B cell (primary cell): ENCODE results near the gene SWSAP1. TPM values are rescaled to one million over a fixed set of nuclear protein-coding genes. Genes with fewer than 3 reads are reported as not detected.

Source experiments
- polyA plus RNA-seq: library from polyadenylated mRNA; depleted of rRNA; stranded (reverse); fragments of >200 nt; gene quantifications from 2 replicates; pipeline ENCODE4 v1.2.3, GENCODE V29; 2012
- small RNA-seq: library from RNA; depleted of rRNA; stranded (forward); fragments of <200 nt; gene quantifications from one replicate; pipeline ENCODE3, GENCODE V24; 2012; ENCODE audit warnings: low replicate concordance, low read depth; ENCODE audit not compliant: insufficient read length
- total RNA-seq, 2 donors: library from RNA; stranded (reverse); fragments of 120-200 nt in 1 of 2; gene quantifications; 1 replicate in 1 of 2; 2 replicates in 1 of 2; pipeline versions ENCODE4 v1.2.3 to v1.2.4, GENCODE V29; 2013 to 2022

SWSAP1 gene
- total and polyA plus RNA-seq, 2 donors (not counting 1 experiment from before 2014, with no cell fraction given), result 5.0 to 7.6 TPM

Small RNA genes within 50 kb of the gene (small RNA-seq; reads per million reads assigned to genes)
- gene RF00019, result not detected

Other genes with a start within 250 kb of the SWSAP1 start
- 0.15 and 0.90 TPM in 2 replicates for gene SPC24, start 218.9 kb upstream of the SWSAP1 start, total RNA-seq
- 0.12 and 0.48 TPM in 2 replicates for gene SPC24, start 218.9 kb upstream of the SWSAP1 start, polyA plus RNA-seq
- gene KANK2, start 177.1 kb upstream of the SWSAP1 start, total RNA-seq, result 15.2 and 18.9 TPM in 2 replicates
- gene KANK2, start 177.1 kb upstream of the SWSAP1 start, polyA plus RNA-seq, result 0.54 and 0.92 TPM in 2 replicates
- not detected in 2 replicates for gene ANGPTL8, start 135.0 kb upstream of the SWSAP1 start, total RNA-seq
- gene ANGPTL8, start 135.0 kb upstream of the SWSAP1 start, polyA plus RNA-seq, result not detected in 2 replicates
- gene DOCK6, start 112.1 kb upstream of the SWSAP1 start, total RNA-seq, result 11.9 and 14.8 TPM in 2 replicates
- gene DOCK6, start 112.1 kb upstream of the SWSAP1 start, polyA plus RNA-seq, result 3.0 and 5.3 TPM in 2 replicates
- gene TSPAN16, start 78.5 kb upstream of the SWSAP1 start, total RNA-seq, result not detected in 2 replicates
- not detected in 2 replicates for gene TSPAN16, start 78.5 kb upstream of the SWSAP1 start, polyA plus RNA-seq
- 8.9 TPM in 2 replicates for gene RAB3D, start 35.0 kb upstream of the SWSAP1 start, total RNA-seq
- gene RAB3D, start 35.0 kb upstream of the SWSAP1 start, polyA plus RNA-seq, result 5.3 and 5.4 TPM in 2 replicates
- gene TMEM205, start 28.4 kb upstream of the SWSAP1 start, total RNA-seq, result 48.5 and 53.4 TPM in 2 replicates
- 130 and 152 TPM in 2 replicates for gene TMEM205, start 28.4 kb upstream of the SWSAP1 start, polyA plus RNA-seq
- gene CCDC159, start 28.1 kb upstream of the SWSAP1 start, total RNA-seq, result 56.0 and 57.5 TPM in 2 replicates
- gene CCDC159, start 28.1 kb upstream of the SWSAP1 start, polyA plus RNA-seq, result 128 and 146 TPM in 2 replicates
- gene PLPPR2, start 19.2 kb upstream of the SWSAP1 start, total RNA-seq, result 3.8 and 4.5 TPM in 2 replicates
- 11.1 and 11.5 TPM in 2 replicates for gene PLPPR2, start 19.2 kb upstream of the SWSAP1 start, polyA plus RNA-seq
- gene EPOR, start 9.6 kb downstream of the SWSAP1 start, total RNA-seq, result 6.4 and 9.4 TPM in 2 replicates
- 12.7 and 13.8 TPM in 2 replicates for gene EPOR, start 9.6 kb downstream of the SWSAP1 start, polyA plus RNA-seq
- gene RGL3, start 44.6 kb downstream of the SWSAP1 start, total RNA-seq, result 0.54 and 0.78 TPM in 2 replicates
- 2.8 and 3.5 TPM in 2 replicates for gene RGL3, start 44.6 kb downstream of the SWSAP1 start, polyA plus RNA-seq
- 0.27 and 0.62 TPM in 2 replicates for gene ODAD3, start 60.5 kb downstream of the SWSAP1 start, total RNA-seq
- 0.18 and 0.69 TPM in 2 replicates for gene ODAD3, start 60.5 kb downstream of the SWSAP1 start, polyA plus RNA-seq
- 364 and 402 TPM in 2 replicates for gene PRKCSH, start 61.0 kb downstream of the SWSAP1 start, total RNA-seq
- gene PRKCSH, start 61.0 kb downstream of the SWSAP1 start, polyA plus RNA-seq, result 259 and 336 TPM in 2 replicates
- gene ELAVL3, start 106.4 kb downstream of the SWSAP1 start, total RNA-seq, result not detected in 2 replicates
- 0.01 TPM in 1 of 2 replicates, not detected in the other for gene ELAVL3, start 106.4 kb downstream of the SWSAP1 start, polyA plus RNA-seq
- gene ZNF653, start 131.2 kb downstream of the SWSAP1 start, total RNA-seq, result 24.2 and 28.0 TPM in 2 replicates
- 17.4 and 26.2 TPM in 2 replicates for gene ZNF653, start 131.2 kb downstream of the SWSAP1 start, polyA plus RNA-seq
- gene ECSIT, start 154.5 kb downstream of the SWSAP1 start, total RNA-seq, result 45.6 and 56.7 TPM in 2 replicates
- 57.8 and 63.1 TPM in 2 replicates for gene ECSIT, start 154.5 kb downstream of the SWSAP1 start, polyA plus RNA-seq
- gene CNN1, start 164.2 kb downstream of the SWSAP1 start, total RNA-seq, result not detected in 2 replicates
- not detected in 2 replicates for gene CNN1, start 164.2 kb downstream of the SWSAP1 start, polyA plus RNA-seq
- gene ELOF1, start 184.6 kb downstream of the SWSAP1 start, total RNA-seq, result 69.5 and 70.9 TPM in 2 replicates
- gene ELOF1, start 184.6 kb downstream of the SWSAP1 start, polyA plus RNA-seq, result 64.1 and 76.2 TPM in 2 replicates
- gene ACP5, start 203.0 kb downstream of the SWSAP1 start, total RNA-seq, result 151 and 158 TPM in 2 replicates
- gene ACP5, start 203.0 kb downstream of the SWSAP1 start, polyA plus RNA-seq, result 152 and 169 TPM in 2 replicates
- gene ZNF627, start 222.8 kb downstream of the SWSAP1 start, total RNA-seq, result 24.7 and 26.2 TPM in 2 replicates
- 8.8 and 9.6 TPM in 2 replicates for gene ZNF627, start 222.8 kb downstream of the SWSAP1 start, polyA plus RNA-seq